HS-5 (cell line): ENCODE results near the gene ADCY10.

Experiments used
- DNase-seq: peaks from one replicate; pipeline ENCODE4 v3.0.0-alpha.2; 2012; ENCODE audit warnings: low read depth

Gene ADCY10

GRCh38 chr1:167776151-167776550 is 137.8 kb downstream of the ADCY10 start:
- no peak for DNase-seq

GRCh38 chr1:167775178-167775577 is 138.8 kb downstream of the ADCY10 start:
- DNase-seq: no peak

GRCh38 chr1:167774710-167775109 is 139.2 kb downstream of the ADCY10 start:
- DNase-seq: no peak

- DNase-seq: no peak
These were observed 140.4 kb downstream of the ADCY10 start for GRCh38 chr1:167773516-167773915.

GRCh38 chr1:167772436-167772835 is 141.5 kb downstream of the ADCY10 start:
- DNase-seq: no peak

GRCh38 chr1:167770127-167770526 is 143.8 kb downstream of the ADCY10 start:
- DNase-seq: no peak

GRCh38 chr1:167767761-167768160 is 146.2 kb downstream of the ADCY10 start:
- no peak for DNase-seq

GRCh38 chr1:167766538-167766937 is 147.4 kb downstream of the ADCY10 start:
- DNase-seq: no peak

- no peak for DNase-seq
These were observed 148.4 kb downstream of the ADCY10 start for GRCh38 chr1:167765496-167765895.

- DNase-seq: no peak
These were observed 149.2 kb downstream of the ADCY10 start for GRCh38 chr1:167764458-167765330.

- DNase-seq: no peak
These were observed 150.3 kb downstream of the ADCY10 start for GRCh38 chr1:167763525-167764220.

GRCh38 chr1:167762061-167762746 is 151.7 kb downstream of the ADCY10 start:
- DNase-seq: no peak

GRCh38 chr1:167761400-167761799 is 152.5 kb downstream of the ADCY10 start:
- DNase-seq: no peak
